Measurements from ENCODE around the gene WFDC13.

DNA sequence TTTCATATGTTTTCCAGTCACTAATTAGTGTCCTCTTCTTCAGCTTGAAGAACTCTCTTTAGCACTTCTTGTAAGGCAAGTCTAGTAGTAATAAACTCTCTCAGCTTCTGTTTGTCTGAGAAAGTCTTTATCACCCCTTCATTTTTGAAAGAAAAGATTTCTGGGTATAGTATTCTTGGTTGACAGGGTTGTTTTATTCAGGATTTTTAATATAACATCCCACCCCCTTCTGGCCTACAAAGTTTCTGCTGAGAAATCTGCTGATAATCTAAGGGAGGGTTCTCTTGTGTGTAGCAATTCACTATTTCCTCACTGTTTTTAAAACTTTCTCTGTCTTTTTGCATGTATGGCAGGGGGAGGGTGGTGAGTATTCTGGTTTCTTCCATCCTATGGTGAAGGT is 22.2 kb upstream of the WFDC13 start:
- TF ChIP-seq, protein P1, sequence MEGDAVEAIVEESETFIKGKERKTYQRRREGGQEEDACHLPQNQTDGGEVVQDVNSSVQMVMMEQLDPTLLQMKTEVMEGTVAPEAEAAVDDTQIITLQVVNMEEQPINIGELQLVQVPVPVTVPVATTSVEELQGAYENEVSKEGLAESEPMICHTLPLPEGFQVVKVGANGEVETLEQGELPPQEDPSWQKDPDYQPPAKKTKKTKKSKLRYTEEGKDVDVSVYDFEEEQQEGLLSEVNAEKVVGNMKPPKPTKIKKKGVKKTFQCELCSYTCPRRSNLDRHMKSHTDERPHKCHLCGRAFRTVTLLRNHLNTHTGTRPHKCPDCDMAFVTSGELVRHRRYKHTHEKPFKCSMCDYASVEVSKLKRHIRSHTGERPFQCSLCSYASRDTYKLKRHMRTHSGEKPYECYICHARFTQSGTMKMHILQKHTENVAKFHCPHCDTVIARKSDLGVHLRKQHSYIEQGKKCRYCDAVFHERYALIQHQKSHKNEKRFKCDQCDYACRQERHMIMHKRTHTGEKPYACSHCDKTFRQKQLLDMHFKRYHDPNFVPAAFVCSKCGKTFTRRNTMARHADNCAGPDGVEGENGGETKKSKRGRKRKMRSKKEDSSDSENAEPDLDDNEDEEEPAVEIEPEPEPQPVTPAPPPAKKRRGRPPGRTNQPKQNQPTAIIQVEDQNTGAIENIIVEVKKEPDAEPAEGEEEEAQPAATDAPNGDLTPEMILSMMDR (conservative IDR thresholded peaks at IDR 0.05 in 1 of 2, IDR thresholded peaks at IDR 0.05 in 1 of 2; ENCODE audit: extremely low read depth in 1 of 2, insufficient read depth in 1 of 2, low read depth in 1 of 2, low read length in 2 of 2) = no peak
- TF ChIP-seq EZH2 (IDR thresholded peaks at IDR 0.05; ENCODE audit: borderline replicate concordance, low read length) = no peak
